Measurements from ENCODE around the gene DHX30. TPM values are rescaled to one million over a fixed set of nuclear protein-coding genes. Genes with fewer than 3 reads are reported as not detected.

The DHX30 gene
- total and polyA plus RNA-seq, 9 of the 15 experiments (the other 6 are each of a cell fraction or from before 2014, with no cell fraction given), result 12.3 to 158 (median 79.0) TPM

DNA sequence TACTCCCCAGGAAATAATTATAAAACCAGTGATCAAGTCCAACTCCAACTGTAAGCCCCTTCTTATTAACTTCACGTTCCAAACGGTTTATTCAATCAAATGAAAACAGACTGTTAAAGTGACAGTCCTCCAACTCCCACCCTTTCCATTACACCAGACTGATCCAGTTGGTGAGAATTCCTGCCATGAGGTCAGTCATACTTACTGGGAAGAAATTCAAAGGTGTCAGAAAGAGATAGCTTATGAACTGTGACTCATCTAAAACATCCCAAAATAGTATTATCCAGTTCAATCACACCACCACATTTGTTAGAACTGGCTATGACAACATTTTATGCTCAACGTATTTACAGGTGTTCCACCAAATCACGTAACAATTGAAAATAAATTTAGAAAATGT lies 40.7 kb upstream of the DHX30 start (continued):
- no peak for TF ChIP-seq ZNF551 (CRISPR knock-in tag; IDR thresholded peaks at IDR 0.05)
- TF ChIP-seq MTA3 (IDR thresholded peaks at IDR 0.05; ENCODE audit: borderline replicate concordance), result peak; percentile 41; the same call in 1 of the 2 replicates
- TF ChIP-seq, protein P1, sequence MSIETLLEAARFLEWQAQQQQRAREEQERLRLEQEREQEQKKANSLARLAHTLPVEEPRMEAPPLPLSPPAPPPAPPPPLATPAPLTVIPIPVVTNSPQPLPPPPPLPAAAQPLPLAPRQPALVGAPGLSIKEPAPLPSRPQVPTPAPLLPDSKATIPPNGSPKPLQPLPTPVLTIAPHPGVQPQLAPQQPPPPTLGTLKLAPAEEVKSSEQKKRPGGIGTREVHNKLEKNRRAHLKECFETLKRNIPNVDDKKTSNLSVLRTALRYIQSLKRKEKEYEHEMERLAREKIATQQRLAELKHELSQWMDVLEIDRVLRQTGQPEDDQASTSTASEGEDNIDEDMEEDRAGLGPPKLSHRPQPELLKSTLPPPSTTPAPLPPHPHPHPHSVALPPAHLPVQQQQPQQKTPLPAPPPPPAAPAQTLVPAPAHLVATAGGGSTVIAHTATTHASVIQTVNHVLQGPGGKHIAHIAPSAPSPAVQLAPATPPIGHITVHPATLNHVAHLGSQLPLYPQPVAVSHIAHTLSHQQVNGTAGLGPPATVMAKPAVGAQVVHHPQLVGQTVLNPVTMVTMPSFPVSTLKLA (conservative IDR thresholded peaks at IDR 0.05), result peak; percentile 19 to 68; a peak in 2 of 4 replicates
- no peak for TF ChIP-seq CBX2 (IDR thresholded peaks at IDR 0.05; ENCODE audit: insufficient read depth, low read length, poor library complexity, severe bottlenecking)
- TF ChIP-seq ATF7 (IDR thresholded peaks at IDR 0.05), result peak; percentile 93
- peak; percentile 62; the same call in 1 of the 2 replicates for TF ChIP-seq MAFK (IDR thresholded peaks at IDR 0.05; ENCODE audit: low read length)
- peak; percentile 93 for TF ChIP-seq CBFA2T3 (IDR thresholded peaks at IDR 0.05)
- peak; percentile 88; the same call in 1 of the 2 replicates for TF ChIP-seq ARID3A (IDR thresholded peaks at IDR 0.05; ENCODE audit: borderline replicate concordance, low read depth, low read length)
- TF ChIP-seq MAFG (tag; conservative IDR thresholded peaks at IDR 0.05), result peak; percentile 72
- peak; percentile 93 for TF ChIP-seq FOXM1 (IDR thresholded peaks at IDR 0.05; ENCODE audit: low read depth)
- no peak for TF ChIP-seq FOXM1 (CRISPR knock-in tag; IDR thresholded peaks at IDR 0.05; ENCODE audit: low read depth)
- no peak for TF ChIP-seq ZNF695 (CRISPR knock-in tag; IDR thresholded peaks at IDR 0.05)
- peak; percentile 87 for TF ChIP-seq HDAC2 (IDR thresholded peaks at IDR 0.05)
- TF ChIP-seq ATF1 (CRISPR knock-in tag; IDR thresholded peaks at IDR 0.05), result no peak
- TF ChIP-seq ATF1 (tag; IDR thresholded peaks at IDR 0.05), result peak; percentile 64; the same call in 1 of the 2 replicates
- no peak for TF ChIP-seq ZNF212 (CRISPR knock-in tag; IDR thresholded peaks at IDR 0.05)
- TF ChIP-seq XRCC4 (IDR thresholded peaks at IDR 0.05; ENCODE audit: extremely low read depth, insufficient read depth, insufficient read length), result no peak
- TF ChIP-seq GATA2 (CRISPR knock-in tag; IDR thresholded peaks at IDR 0.05), result peak; percentile 64; the same call in 1 of the 2 replicates
- TF ChIP-seq KLF16 (IDR thresholded peaks at IDR 0.05), result peak; percentile 81; the same call in 1 of the 2 replicates
- peak; percentile 97 for TF ChIP-seq DPF2 (IDR thresholded peaks at IDR 0.05)
- peak; percentile 88 for TF ChIP-seq ZEB2 (IDR thresholded peaks at IDR 0.05)
- TF ChIP-seq JUND (IDR thresholded peaks at IDR 0.05; ENCODE audit: borderline replicate concordance, low read depth, low read length), result peak; percentile 96
- peak; percentile 97 for TF ChIP-seq JUND (tag; IDR thresholded peaks at IDR 0.05; ENCODE audit: borderline replicate concordance, low read depth, low read length)
- TF ChIP-seq ETV5 (CRISPR knock-in tag; IDR thresholded peaks at IDR 0.05; ENCODE audit: low read depth), result no peak
- TF ChIP-seq CBX3 (IDR thresholded peaks at IDR 0.05; ENCODE audit: borderline replicate concordance in 1 of 2, low read length in 2 of 2), result peak in 1 of 2 experiments; percentile 86; a peak in 1 of 3 replicates
- TF ChIP-seq SMARCE1 (IDR thresholded peaks at IDR 0.05), result peak; percentile 94
- TF ChIP-seq ARNT (IDR thresholded peaks at IDR 0.05), result peak; percentile 77 to 88; a peak in 3 of 4 replicates
